MG63 (cell line): ENCODE measurements around the gene ENPP6. TPM values are rescaled to one million over a fixed set of nuclear protein-coding genes. Genes with fewer than 3 reads are reported as not detected.
"Not testable (repeated sequence)": the region's sequence is repeated elsewhere in the genome, so short reads cannot be mapped to it uniquely, and the experiment has no call there.

Experiments
- DNase-seq: peaks from one replicate; pipeline ENCODE4 v3.0.0-alpha.2; 2020
- H3K27me3 ChIP-seq: fragments of 250-450 bp; sonication (Bioruptor Pico); 2 replicates; pipeline ENCODE4 v1.5.1; 2020; ENCODE audit warnings: mild to moderate bottlenecking, moderate library complexity
- H3K36me3 ChIP-seq: fragments of 250-450 bp; sonication (Bioruptor Pico); 2 replicates; pipeline ENCODE4 v1.5.1; 2020; ENCODE audit warnings: mild to moderate bottlenecking, moderate library complexity
- H3K4me3 ChIP-seq: fragments of 250-450 bp; sonication (Bioruptor Pico); 2 replicates; pipeline ENCODE4 v1.5.1; 2020; ENCODE audit warnings: mild to moderate bottlenecking, moderate library complexity
- H3K9me3 ChIP-seq: fragments of 250-450 bp; sonication (Bioruptor Pico); 2 replicates; pipeline ENCODE4 v1.5.1; 2020; ENCODE audit warnings: mild to moderate bottlenecking, moderate library complexity
- total RNA-seq: library from RNA; depleted of rRNA; stranded (reverse); fragments of >200 nt; shearing (Covaris generic); gene quantifications from 2 replicates; pipeline ENCODE4 v1.2.3, GENCODE V29; 2014; ENCODE audit warnings: low replicate concordance

Gene ENPP6
- total RNA-seq, 1 experiment from 2014 or later, result 0.16 TPM

- no peak for DNase-seq
- Histone ChIP-seq H3K4me3 (no peak overlapping the region), H3K36me3 (no peaks in the 10 kb centered on the region), H3K9me3 (no peaks in the 10 kb centered on the region), H3K27me3 (no peaks in the 10 kb centered on the region)
Observed at GRCh38 chr4:184248216-184248615, 30.5 kb upstream of the ENPP6 start.

- Histone ChIP-seq H3K9me3 (no peaks in the 10 kb centered on the region), H3K27me3 (no peaks in the 10 kb centered on the region), H3K4me3 (no peak overlapping the region), H3K36me3 (no peaks in the 10 kb centered on the region)
- DNase-seq, result no peak
Observed at GRCh38 chr4:184247421-184247820, 29.7 kb upstream of the ENPP6 start.

GRCh38 chr4:184246426-184246825 is 28.8 kb upstream of the ENPP6 start:
- no peaks in the 10 kb centered on the region for H3K27me3 ChIP-seq
- H3K4me3 ChIP-seq, result no peak overlapping the region
- no peak for DNase-seq
- H3K9me3 ChIP-seq, result no peaks in the 10 kb centered on the region
- H3K36me3 ChIP-seq, result no peaks in the 10 kb centered on the region

- no peaks in the 10 kb centered on the region for H3K9me3 ChIP-seq
- H3K36me3 ChIP-seq, result no peaks in the 10 kb centered on the region
- no peaks in the 10 kb centered on the region for H3K27me3 ChIP-seq
- H3K4me3 ChIP-seq, result no peak overlapping the region
- DNase-seq, result no peak
Observed at GRCh38 chr4:184238072-184238745, 20.5 kb upstream of the ENPP6 start.

- Histone ChIP-seq H3K9me3 (no peaks in the 10 kb centered on the region), H3K4me3 (no peak overlapping the region), H3K27me3 (no peaks in the 10 kb centered on the region), H3K36me3 (no peaks in the 10 kb centered on the region)
- no peak for DNase-seq
Observed at GRCh38 chr4:184237612-184238011, 19.9 kb upstream of the ENPP6 start.

GRCh38 chr4:184235526-184235925 is 17.9 kb upstream of the ENPP6 start:
- no peak for DNase-seq
- no peak overlapping the region for H3K4me3 ChIP-seq
- no peaks in the 10 kb centered on the region for H3K36me3 ChIP-seq
- H3K27me3 ChIP-seq, result no peaks in the 10 kb centered on the region
- no peaks in the 10 kb centered on the region for H3K9me3 ChIP-seq

- no peaks in the 10 kb centered on the region for H3K36me3 ChIP-seq
- H3K4me3 ChIP-seq, result no peak overlapping the region
- H3K27me3 ChIP-seq, result no peaks in the 10 kb centered on the region
- H3K9me3 ChIP-seq, result no peaks in the 10 kb centered on the region
- no peak for DNase-seq
Observed at GRCh38 chr4:184234155-184234554, 16.5 kb upstream of the ENPP6 start.

- no peak for DNase-seq
- no peaks in the 10 kb centered on the region for H3K27me3 ChIP-seq
- no peak overlapping the region for H3K4me3 ChIP-seq
- no peaks in the 10 kb centered on the region for H3K9me3 ChIP-seq
- H3K36me3 ChIP-seq, result no peaks in the 10 kb centered on the region
Observed at GRCh38 chr4:184232975-184233374, 15.3 kb upstream of the ENPP6 start.

- DNase-seq, result no peak
- Histone ChIP-seq H3K4me3 (no peak overlapping the region), H3K36me3 (no peaks in the 10 kb centered on the region), H3K9me3 (no peaks in the 10 kb centered on the region), H3K27me3 (no peaks in the 10 kb centered on the region)
Observed at GRCh38 chr4:184232202-184232601, 14.5 kb upstream of the ENPP6 start.

GRCh38 chr4:184231573-184231972 is 13.9 kb upstream of the ENPP6 start:
- Histone ChIP-seq H3K36me3 (no peaks in the 10 kb centered on the region), H3K4me3 (no peak overlapping the region), H3K27me3 (no peaks in the 10 kb centered on the region), H3K9me3 (no peaks in the 10 kb centered on the region)
- no peak for DNase-seq

GRCh38 chr4:184228056-184228705 is 10.5 kb upstream of the ENPP6 start:
- no peaks in the 10 kb centered on the region for H3K27me3 ChIP-seq
- H3K4me3 ChIP-seq, result no peak overlapping the region
- no peak for DNase-seq
- no peaks in the 10 kb centered on the region for H3K36me3 ChIP-seq
- H3K9me3 ChIP-seq, result no peaks in the 10 kb centered on the region

GRCh38 chr4:184216515-184216914 is 1.2 kb downstream of the ENPP6 start:
- Histone ChIP-seq H3K27me3 (no peaks in the 10 kb centered on the region), H3K4me3 (no peak overlapping the region), H3K9me3 (no peaks in the 10 kb centered on the region), H3K36me3 (no peaks in the 10 kb centered on the region)
- DNase-seq, result no peak

- Histone ChIP-seq H3K4me3 (no peak overlapping the region), H3K9me3 (no peaks in the 10 kb centered on the region), H3K27me3 (no peaks in the 10 kb centered on the region), H3K36me3 (no peaks in the 10 kb centered on the region)
- DNase-seq, result no peak
Observed at GRCh38 chr4:184215709-184216328, 1.9 kb downstream of the ENPP6 start.

- DNase-seq, result no peak
- Histone ChIP-seq H3K27me3 (no peaks in the 10 kb centered on the region), H3K4me3 (no peak overlapping the region), H3K9me3 (no peaks in the 10 kb centered on the region), H3K36me3 (no peaks in the 10 kb centered on the region)
Observed at GRCh38 chr4:184214931-184215330, 2.7 kb downstream of the ENPP6 start.

GRCh38 chr4:184207734-184208607 is 9.7 kb downstream of the ENPP6 start:
- H3K27me3 ChIP-seq, DNase-seq, H3K9me3 ChIP-seq, H3K36me3 ChIP-seq, H3K4me3 ChIP-seq: not testable (repeated sequence)

GRCh38 chr4:184205243-184205642 is 12.4 kb downstream of the ENPP6 start:
- no peaks in the 10 kb centered on the region for H3K36me3 ChIP-seq
- no peaks in the 10 kb centered on the region for H3K27me3 ChIP-seq
- H3K9me3 ChIP-seq, result no peaks in the 10 kb centered on the region
- H3K4me3 ChIP-seq, result no peak overlapping the region
- DNase-seq, result no peak

GRCh38 chr4:184203300-184203699 is 14.4 kb downstream of the ENPP6 start:
- no peak overlapping the region for H3K4me3 ChIP-seq
- no peak for DNase-seq
- H3K9me3 ChIP-seq, result no peaks in the 10 kb centered on the region
- H3K36me3 ChIP-seq, result no peaks in the 10 kb centered on the region
- no peaks in the 10 kb centered on the region; the same call in 1 of the 2 replicates for H3K27me3 ChIP-seq
